GM21786 (cell line): ENCODE measurements around the gene GIMAP5.
A peak's percentile ranks its signal among the peaks of the same experiment; 100 is the strongest.

ENCODE experiments used
- ATAC-seq: cut with Tn5 transposase; IDR thresholded peaks from one replicate; pipeline ENCODE4 v1.9.1; 2021; ENCODE audit not compliant: unreplicated experiment

GIMAP5 gene

DNA sequence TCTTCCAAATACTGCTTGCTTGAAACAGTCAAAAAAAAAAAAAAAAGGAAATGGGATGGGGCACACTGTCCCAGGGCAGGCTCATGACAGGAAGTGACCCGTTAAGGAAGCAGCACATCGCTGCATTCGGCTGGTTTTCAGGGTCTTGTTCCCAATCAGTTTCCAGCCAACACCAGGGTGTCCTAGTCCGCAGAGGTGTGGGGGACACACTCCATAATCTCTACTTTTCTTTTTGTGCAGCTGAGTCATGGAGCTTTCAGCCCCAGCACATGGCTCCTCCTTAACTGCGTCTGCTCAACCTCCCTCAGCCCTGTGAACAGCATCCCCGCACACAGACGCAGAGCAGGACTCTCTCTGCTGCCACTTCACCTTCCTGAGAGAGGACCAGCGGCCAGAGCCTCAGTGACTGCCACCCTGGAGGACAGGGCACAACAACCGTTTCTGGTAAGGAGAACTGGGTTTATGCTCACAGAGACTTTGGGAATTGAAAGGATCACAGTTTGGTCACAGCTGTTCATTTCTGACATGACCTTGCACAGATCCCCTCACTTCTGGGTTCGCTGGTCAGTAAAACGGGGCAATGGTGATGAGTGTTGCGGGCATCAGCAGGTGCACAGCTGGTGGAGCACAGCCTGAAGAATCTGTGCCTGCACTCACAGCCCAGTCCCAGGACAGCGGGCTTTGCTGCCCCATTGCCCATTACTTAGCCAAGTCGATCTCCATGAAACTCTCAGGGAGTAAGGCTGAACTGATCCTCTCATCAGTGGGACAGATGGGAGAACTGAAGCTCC lies at the start of gene GIMAP5:
TSS of gene GIMAP5 (plus strand) at position 154 of the 791 bp plus-strand sequence. CDS start 3,467 bp downstream, outside the sequence.
- ATAC-seq = peak; percentile 71

DNA sequence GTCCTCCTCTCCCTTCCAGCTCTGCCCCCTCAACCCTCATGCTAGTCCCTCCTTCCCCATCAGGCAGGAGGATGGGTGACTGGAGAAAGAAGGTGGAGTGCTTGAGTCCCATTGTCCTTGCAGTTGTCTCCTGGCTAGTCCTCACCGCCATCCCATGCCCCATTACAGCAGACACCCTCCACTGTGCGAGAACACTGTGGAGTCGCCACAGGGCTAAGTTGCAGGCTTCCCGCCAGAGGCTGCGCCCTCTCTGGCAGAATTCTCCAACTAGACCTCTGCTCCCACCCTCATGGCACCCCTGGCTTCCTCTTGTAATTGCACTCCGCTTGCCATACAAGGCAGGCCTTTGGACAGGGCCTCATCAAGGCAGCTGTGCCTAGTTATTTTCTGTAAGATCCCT lies 48.6 kb upstream of the GIMAP5 start:
- ATAC-seq = no peak

DNA sequence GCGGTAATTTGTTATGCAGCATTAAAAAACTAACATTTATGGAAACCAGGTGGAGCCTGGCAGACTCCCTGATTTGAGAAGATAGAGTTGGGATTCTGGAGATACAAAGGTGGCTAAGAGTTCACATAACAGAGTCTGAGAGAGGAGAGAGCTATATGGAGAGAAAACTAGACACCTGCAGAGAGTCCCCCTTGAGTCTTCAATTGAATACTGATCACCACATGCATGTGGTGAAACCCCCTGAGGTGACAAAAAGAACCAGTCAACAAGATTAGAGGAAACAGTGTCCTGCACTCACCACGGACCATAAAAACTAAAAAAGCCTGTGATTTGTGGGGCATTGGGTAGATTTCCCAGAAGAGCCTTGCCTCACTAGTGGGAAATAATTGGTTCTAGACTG lies 41.6 kb upstream of the GIMAP5 start:
- ATAC-seq = no peak

DNA sequence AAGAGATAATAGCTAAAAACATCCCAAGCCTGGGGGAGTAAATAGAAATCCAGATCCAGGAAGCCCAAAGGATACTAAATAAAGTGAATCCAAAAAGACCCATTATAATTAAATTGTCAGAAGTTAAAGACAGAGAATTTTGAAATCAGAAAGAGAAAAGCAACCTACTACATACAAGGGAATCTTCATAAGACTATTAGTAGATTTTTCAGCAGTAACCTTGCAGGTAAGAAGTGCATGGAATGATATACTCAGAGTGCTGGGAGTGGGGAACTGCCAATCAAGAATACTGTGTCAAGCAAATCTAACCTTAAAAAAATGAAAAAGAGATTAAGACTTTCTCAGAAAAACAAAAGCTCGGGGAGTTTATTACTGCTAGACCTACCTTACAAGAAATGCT lies 34.0 kb upstream of the GIMAP5 start:
- no peak for ATAC-seq

DNA sequence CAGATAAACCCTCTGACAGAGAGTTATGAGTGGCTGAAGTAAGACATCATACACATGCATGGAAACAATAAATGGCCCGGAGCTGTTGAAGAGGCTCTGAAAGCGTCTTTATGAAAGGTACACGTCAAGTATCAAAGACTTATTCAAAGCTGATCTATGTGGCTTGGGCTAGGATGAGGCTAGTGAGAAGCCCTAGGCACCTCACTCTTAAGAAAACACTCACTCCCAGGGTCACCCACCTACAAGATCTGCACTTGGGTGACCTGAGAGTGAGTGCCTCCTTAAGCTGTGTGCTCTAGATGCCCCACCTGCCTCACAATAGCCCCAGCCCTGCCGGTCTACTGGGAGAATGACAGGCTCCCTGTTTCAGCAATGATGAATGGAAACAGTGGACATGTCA lies 21.9 kb upstream of the GIMAP5 start:
- no peak for ATAC-seq

DNA sequence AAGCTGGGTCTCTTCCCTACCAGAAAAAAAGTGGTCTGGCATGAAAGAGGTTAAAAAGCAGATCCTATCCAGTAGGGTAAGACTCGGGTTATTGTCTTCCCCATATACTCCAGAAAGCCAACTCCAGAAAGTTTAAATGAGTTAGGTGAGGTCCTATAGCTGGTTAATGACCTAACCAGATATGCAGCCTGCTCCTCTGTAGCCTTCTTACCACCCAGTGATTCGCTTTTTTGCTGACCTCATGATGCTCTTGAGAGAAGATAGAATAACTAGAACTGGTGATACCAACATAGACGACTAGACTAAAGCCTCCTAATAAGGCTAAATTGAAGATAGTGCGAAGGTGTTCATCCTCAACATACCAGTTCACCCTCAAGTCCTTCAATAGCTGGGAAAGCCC lies 21.5 kb upstream of the GIMAP5 start:
- ATAC-seq = no peak

DNA sequence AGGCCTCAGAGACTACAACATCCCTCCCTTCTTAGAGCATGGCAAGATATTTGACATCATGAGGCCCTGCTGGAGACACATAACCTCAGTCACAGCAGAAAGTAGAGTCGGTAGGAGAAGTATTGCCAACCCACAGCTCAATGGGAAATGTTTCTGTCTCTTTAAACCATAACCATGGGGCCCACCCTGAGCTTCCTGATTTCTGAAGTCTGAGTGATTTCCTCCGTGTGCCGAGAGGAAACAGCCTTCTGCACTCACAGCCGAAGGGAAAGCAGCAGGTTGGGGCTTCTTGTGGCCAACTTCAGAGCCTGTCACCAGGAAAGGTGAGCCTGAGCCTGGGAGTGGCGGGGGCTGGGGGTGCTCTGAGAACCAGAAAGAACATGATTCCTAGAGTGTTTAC lies 20.9 kb upstream of the GIMAP5 start, which contains the start of gene GIMAP1:
TSS of gene GIMAP1 (plus strand) at position 246 of the 400 bp plus-strand sequence. CDS start 2,435 bp downstream, outside the sequence.
- peak; percentile 60 for ATAC-seq

DNA sequence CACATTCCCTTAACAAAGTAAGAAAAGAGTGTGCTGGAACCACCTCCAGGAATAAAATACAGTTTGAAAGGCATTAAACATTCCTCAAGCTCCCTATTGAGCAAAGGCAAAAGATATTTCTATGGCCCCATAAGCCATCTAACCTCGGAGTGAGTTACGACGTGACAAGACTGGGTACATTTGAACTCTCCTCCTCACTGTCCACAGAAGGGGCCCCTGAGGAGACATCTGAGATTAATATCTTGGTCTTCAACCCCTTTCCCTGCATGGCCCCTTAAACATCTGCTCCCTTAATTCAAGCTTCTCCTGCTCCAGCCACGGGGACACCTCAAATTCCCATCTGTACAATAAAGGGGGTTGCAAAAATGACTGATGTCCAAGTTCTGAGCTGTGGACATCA lies 20.3 kb upstream of the GIMAP5 start:
- ATAC-seq = no peak

DNA sequence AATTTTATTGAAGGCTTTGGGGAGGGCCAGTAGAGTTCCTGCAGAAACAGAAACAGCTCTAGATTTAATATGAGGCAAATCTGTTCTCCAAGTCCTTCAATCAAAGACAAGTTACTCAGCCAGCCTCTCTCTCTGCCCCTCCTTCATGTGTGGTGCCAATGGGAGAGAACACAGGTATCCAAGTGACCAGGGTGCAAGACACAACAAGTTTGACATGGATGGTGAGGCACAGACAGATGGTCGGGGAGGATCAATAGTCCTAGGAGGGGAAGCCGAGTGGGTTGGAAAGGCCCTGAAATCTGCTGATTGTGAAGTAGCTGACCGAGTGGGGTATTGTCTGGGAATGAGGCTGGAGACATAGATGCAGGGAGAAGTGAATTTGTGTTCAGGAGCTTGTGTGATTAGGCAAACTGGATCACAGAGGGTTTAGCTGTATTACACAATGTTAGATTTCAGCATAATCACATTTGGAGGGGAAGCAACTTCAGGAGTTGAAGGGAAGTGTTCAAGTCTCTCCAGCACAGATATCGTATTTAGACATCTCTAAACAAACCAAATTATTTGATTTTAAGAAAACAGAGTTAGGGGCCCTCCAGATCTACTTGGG lies 19.3 kb upstream of the GIMAP5 start:
- no peak for ATAC-seq

DNA sequence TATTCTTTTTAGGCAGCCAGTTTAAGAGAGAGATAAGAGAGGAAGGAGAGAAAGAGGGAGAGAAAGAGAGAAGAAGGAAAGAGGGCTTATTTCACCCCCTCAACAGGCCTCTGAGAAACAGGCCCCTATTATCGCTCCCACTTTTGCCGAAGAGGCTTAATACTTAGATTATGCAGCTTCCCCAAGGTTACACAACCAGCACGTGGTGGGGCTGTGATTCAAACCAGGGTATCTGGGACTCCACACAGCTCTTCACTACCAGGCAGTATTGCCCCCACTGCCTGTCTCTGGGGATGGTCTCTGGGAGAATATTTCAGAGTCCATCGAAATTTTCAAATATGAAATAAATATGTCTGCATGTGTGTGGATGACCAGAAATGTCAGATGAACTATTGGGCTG lies 17.8 kb upstream of the GIMAP5 start:
- no peak for ATAC-seq

DNA sequence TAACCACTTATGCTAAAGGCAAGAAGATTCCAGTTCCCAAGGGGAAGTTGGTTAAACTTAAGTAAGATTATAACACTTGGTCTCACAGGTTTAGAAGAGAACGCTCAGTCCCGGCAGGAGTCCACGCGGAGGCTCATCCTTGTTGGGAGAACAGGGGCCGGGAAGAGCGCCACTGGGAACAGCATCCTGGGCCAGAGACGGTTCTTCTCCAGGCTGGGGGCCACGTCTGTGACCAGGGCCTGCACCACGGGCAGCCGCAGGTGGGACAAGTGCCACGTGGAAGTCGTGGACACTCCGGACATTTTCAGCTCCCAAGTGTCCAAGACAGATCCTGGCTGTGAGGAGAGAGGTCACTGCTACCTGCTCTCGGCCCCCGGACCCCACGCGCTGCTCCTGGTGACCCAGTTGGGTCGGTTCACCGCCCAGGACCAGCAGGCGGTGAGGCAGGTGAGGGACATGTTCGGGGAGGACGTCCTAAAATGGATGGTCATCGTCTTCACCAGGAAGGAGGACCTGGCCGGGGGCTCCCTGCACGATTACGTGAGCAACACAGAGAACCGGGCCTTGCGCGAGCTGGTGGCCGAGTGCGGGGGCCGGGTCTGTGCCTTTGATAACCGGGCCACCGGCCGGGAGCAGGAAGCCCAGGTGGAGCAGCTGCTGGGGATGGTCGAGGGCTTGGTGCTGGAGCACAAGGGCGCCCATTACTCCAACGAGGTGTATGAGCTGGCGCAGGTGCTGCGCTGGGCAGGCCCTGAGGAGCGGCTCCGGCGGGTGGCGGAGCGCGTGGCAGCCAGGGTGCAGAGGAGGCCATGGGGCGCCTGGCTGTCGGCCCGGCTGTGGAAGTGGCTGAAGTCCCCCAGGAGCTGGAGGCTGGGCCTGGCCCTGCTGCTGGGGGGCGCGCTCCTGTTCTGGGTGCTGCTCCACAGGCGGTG lies 17.0 kb upstream of the GIMAP5 start:
- no peak for ATAC-seq

DNA sequence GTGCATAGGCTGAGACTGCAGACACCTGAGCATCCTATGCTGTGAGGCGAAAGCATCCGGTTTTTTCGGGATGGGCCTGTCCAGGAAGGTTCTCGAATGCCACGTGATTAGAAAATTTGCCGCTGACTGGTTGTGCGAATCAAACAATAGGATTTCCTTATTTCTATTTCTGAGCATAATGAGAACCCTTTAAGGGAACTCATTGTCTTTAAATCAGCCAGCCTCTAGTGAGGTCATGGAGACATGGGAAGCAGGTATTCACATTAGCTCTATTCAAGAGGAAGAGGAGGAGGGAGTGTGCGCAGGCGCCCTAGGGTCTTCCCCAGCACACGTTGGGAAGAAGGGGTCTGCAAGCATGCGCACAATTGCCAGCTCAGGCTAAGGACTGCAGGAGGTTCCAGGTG lies 15.2 kb upstream of the GIMAP5 start:
- no peak for ATAC-seq

DNA sequence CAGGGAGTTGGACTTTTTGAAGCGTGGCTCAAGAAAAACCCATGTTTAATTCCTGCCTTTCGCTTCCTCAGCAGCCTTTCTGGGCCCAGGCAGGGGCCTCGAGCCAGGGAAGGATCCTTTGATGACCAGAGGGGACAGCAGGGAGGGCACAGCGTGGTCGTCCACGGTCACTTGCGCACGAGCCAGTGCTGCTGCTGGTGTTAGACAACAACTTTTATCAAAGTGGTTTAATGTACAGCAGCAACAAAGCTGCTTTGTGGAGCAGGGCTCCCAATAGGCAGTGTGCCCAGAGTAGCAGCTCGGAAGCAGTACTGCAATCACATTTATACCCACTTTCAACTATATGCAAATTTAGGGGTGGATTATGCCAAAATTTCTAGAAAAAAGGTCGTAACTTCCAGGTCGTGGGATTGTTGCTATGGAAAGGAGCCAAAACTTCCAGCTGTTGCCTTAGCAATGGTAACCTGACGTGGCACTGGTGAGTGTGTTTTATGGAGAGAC lies 14.7 kb upstream of the GIMAP5 start:
- ATAC-seq = no peak

DNA sequence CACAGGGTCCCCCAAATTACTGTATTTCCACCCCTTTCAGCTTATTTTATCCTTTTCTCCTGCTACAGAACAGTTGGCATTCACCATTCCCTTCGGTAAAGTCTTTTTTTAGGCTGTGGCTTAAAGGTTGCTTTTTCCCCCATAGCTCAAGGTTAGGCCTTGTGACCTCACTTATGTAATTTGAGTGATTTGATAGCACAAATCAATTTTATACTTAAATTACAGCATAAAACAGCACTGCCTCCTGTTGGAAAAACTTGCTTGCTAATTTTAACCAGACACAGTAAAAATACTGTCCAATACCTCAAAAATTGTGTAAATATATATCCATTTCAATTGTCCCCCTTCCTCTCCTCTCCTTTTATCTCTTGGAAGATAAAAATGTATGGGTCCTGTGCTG lies 13.8 kb upstream of the GIMAP5 start:
- no peak for ATAC-seq

DNA sequence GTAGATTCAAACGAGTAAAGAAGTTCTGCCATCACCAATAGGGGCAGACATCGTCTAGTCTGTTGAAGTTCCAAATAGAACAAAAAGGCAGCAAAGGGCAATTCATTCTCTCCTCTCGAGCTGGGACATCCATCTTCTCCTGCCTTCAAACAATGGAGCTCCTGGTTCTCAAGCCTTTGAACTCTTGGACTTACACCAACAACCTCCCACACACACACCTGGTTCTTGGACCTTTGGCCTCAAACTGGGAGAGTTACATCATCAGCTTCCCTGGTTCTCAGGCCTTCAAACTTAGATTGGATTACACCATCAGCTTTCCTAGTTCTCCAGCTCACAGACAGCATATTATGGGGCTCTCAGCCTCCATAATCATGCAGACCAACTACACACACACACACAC lies 9.8 kb upstream of the GIMAP5 start:
- ATAC-seq = no peak

DNA sequence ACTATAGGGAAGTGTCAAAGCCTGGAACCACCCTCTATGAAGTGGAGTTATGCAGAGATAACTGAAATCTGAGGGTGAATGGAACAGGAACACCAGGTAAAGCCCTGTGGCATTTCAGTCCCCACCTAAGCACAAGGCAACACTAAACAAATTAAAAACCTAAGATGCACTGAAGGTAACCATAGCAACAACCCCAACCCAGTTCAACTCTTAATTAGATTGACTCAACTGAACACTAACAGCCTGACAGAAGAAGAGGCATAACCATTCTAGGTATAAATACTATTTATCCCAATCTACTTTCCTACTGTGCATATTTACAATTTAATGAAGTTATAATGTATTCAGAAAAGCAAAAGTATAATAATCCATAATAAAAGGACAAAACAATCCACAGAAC lies 9.2 kb upstream of the GIMAP5 start:
- ATAC-seq = no peak

DNA sequence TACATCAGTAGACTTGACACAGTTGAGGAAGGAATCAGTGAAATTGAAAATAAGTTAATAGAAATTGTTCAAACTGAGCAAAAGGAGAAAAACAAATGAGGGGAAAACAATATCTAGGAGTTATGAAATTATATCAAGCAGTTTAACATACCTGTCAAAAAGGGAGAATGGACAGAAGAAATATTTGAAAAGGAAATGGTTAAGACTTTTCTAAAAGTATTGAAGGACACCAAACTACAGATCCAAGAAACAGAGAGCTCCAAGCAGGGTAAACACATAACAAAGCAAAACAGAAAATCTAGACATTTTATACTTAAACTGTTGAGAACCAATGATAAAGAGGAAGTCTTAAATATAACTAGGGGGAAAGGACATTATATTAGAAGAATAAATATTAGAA lies 8.6 kb upstream of the GIMAP5 start:
- no peak for ATAC-seq

DNA sequence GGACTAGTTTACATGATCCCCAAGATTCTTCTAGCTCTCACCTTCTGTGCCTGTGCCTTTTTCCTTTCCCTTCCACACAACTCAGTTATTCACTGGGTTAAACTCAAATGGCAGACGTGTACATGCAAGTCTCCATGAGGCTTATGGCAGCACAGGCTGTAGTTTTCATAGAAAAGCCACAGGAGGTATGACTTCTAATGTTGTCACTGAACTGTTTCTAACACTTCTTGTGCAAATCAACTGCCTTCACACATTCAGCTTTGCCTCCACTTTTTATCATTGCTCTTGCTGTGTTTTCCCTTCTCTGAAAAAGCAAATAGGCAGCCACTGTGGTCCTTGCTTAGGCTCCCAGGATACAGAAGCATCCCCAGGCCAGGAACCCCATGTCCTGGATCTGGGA lies 5.3 kb upstream of the GIMAP5 start:
- ATAC-seq = no peak

DNA sequence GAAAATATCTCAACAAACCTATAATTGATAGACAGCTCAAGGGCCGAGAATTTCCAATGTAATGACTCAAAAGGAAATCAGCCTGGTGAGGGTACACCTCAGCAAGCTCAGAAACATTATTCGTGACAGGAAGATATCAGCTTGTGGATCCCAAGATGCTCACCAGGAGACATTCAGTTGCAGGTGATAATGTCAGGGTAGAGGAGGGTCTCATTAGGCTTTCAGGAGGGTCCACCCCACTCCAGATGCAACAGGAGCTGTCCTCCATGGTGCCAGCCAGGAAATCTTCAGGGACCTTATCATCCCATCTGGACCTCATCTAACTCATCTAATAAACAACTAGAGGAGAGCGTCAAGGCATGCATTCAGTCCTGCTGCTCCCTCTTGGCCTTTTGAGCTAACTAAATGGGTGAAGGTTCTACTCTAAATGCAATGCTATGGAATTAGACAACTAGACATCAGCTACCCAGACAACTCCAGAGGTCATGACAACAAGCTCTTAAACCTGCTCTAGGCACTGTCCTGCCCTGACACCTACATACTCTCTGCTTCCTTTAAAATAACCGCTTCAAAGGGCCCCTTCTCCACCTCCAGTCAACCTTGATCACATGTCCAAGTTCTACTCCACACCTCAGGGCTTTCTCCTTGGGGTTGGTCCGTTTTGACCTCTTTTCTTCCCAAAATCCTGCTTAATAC lies 4.3 kb upstream of the GIMAP5 start:
- no peak for ATAC-seq

DNA sequence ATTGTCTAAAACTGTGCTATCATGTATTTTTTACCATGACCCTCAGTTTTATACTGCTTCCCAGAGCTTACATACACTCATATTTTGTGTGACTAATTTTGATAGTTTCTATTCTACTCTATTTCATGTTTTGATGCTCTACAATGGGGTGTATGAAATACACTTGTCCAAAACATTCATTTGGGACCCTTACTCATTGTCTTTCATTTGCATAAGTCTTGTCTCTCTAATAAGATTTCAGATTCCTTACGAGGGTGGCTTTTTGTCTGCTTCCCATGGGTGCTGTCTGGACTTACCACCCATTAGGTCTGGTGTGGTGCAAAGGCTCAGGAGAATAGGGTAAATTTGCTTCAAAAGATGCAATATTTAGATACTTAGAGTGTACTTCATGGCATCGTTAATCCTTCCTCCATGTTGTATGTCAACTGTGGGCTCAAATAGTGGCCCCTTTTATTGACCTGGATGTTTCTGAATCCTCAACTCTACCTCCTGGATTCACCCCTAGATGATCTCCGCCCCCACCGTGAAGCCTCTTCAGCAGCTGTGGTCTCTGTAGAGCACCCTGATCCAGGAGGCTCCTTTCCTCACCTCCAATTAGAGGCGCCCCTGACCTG lies 3.6 kb upstream of the GIMAP5 start:
- ATAC-seq = no peak
